IMR-90 (cell line): Measurements from ENCODE around the gene KAZALD1. TPM values are rescaled to one million over a fixed set of nuclear protein-coding genes. Genes with fewer than 3 reads are reported as not detected.

Experiments used
- ATAC-seq: fragments of 200-7000 bp; cut with Tn5 transposase; 2 replicates; pipeline ENCODE4 v1.9.1; 2020; ENCODE audit warnings: low read depth, mild to moderate bottlenecking, moderate library complexity
- BruUV-seq: library from RNA; stranded (reverse); fragments of 400-500 nt; replicated peaks from 2 replicates; lab custom pipeline; 2021; lab: Mats Ljungman, UMichigan
- CTCF ChIA-PET: fragments of 300-600 bp; formaldehyde crosslinking; extraction: SDS; loops from one replicate; lab custom pipeline; 2021; ENCODE audit warnings: antibody characterized with exemption; lab: Yijun Ruan, JAX
- POLR2A ChIA-PET: fragments of 300-600 bp; sonication (Branson Sonifier 250); formaldehyde crosslinking; loops from one replicate; lab custom pipeline; 2022; ENCODE audit warnings: antibody characterized with exemption; ENCODE audit not compliant: unreplicated experiment; lab: Charles Lee
- DNase-seq: peaks from one replicate; pipeline ENCODE4 v3.0.0; 2013
- H2AFZ ChIP-seq: replicated peaks from 2 replicates; pipeline ENCODE3; 2013; ENCODE audit warnings: low read length, mild to moderate bottlenecking; ENCODE audit not compliant: poor library complexity
- H2AK5ac ChIP-seq: 2 replicates; pipeline ENCODE4 v1.6.1; 2013; ENCODE audit warnings: low read depth, low read length, inconsistent platforms
- H2AK9ac ChIP-seq: replicated peaks from 2 replicates; pipeline ENCODE3; 2013; ENCODE audit warnings: mild to moderate bottlenecking, low read depth, low read length, moderate library complexity; ENCODE audit not compliant: poor library complexity
- H2BK120ac ChIP-seq: 2 replicates; pipeline ENCODE4 v1.6.1; 2013; ENCODE audit warnings: low read depth, low read length, inconsistent platforms
- H2BK15ac ChIP-seq: 3 replicates; pipeline ENCODE4 v1.6.1; 2013; ENCODE audit warnings: low read depth, low read length, inconsistent platforms
- H2BK20ac ChIP-seq: 2 replicates; pipeline ENCODE4 v1.6.1; 2013; ENCODE audit warnings: low read depth, mild to moderate bottlenecking, inconsistent platforms, low read length, moderate library complexity
- H2BK5ac ChIP-seq: 2 replicates; pipeline ENCODE4 v1.6.1; 2013; ENCODE audit warnings: mild to moderate bottlenecking, low read depth, low read length, inconsistent platforms; ENCODE audit not compliant: poor library complexity, severe bottlenecking
- H3K14ac ChIP-seq: replicated peaks from 2 replicates; pipeline ENCODE4 v1.6.1; 2013; ENCODE audit warnings: low read depth, low read length, inconsistent platforms
- H3K18ac ChIP-seq: 2 replicates; pipeline ENCODE4 v1.6.1; 2013; ENCODE audit warnings: low read depth, low read length, control low read depth
- H3K23ac ChIP-seq: 2 replicates; pipeline ENCODE4 v1.6.1; 2013; ENCODE audit warnings: low read depth, low read length, inconsistent platforms
- H3K27ac ChIP-seq: 2 replicates; pipeline ENCODE4 v1.5.1; 2013; ENCODE audit warnings: mild to moderate bottlenecking, control low read depth, low read length; ENCODE audit not compliant: insufficient read depth
- H3K27me3 ChIP-seq: 2 replicates; pipeline ENCODE4 v1.6.1; 2013; ENCODE audit warnings: low read length; ENCODE audit not compliant: control insufficient read depth, insufficient read depth
- H3K36me3 ChIP-seq: 2 replicates; pipeline ENCODE4 v1.6.1; 2013; ENCODE audit warnings: low read length, mixed read lengths; ENCODE audit not compliant: control insufficient read depth, insufficient read depth
- H3K4ac ChIP-seq: 2 replicates; pipeline ENCODE4 v1.6.1; 2013; ENCODE audit warnings: low read depth, low read length, inconsistent platforms
- H3K4me1 ChIP-seq: 2 replicates; pipeline ENCODE4 v1.6.1; 2013; ENCODE audit warnings: low read length, mixed read lengths; ENCODE audit not compliant: control insufficient read depth, insufficient read depth
- H3K4me2 ChIP-seq: 2 replicates; pipeline ENCODE4 v1.6.1; 2013; ENCODE audit warnings: low read depth, mild to moderate bottlenecking, control low read depth, low read length, moderate library complexity
- H3K4me3 ChIP-seq: 2 replicates; pipeline ENCODE4 v1.5.1; 2013; ENCODE audit warnings: low read depth, mild to moderate bottlenecking, control low read depth, low read length, moderate library complexity; ENCODE audit not compliant: insufficient read depth
- H3K56ac ChIP-seq: 2 replicates; pipeline ENCODE4 v1.6.1; 2013; ENCODE audit warnings: low read length, inconsistent platforms; ENCODE audit not compliant: insufficient read depth; ENCODE audit errors: extremely low read depth
- H3K79me1 ChIP-seq, 2 experiments: 2 replicates each; pipeline ENCODE4 v1.6.1; 2013; ENCODE audit warnings: low read length in 2 of 2, inconsistent platforms in 1 of 2, low read depth in 1 of 2
- H3K9ac ChIP-seq: 2 replicates; pipeline ENCODE4 v1.6.1; 2013; ENCODE audit warnings: low read depth, low read length, control low read depth
- H3K9me1 ChIP-seq: 2 replicates; pipeline ENCODE4 v1.6.1; 2013; ENCODE audit warnings: low read length, inconsistent platforms; ENCODE audit not compliant: insufficient read depth
- H3K9me3 ChIP-seq: 2 replicates; pipeline ENCODE4 v1.6.1; 2013; ENCODE audit warnings: low read length; ENCODE audit not compliant: control insufficient read depth, insufficient read depth
- H4K20me1 ChIP-seq: 2 replicates; pipeline ENCODE4 v1.6.1; 2013; ENCODE audit warnings: low read length, inconsistent platforms; ENCODE audit not compliant: insufficient read depth
- H4K5ac ChIP-seq: 2 replicates; pipeline ENCODE4 v1.6.1; 2013; ENCODE audit warnings: mild to moderate bottlenecking, low read depth, low read length, control low read depth
- H4K8ac ChIP-seq, 2 experiments: 2 replicates each; pipeline ENCODE4 v1.6.1; 2013; ENCODE audit warnings: low read depth in 2 of 2, low read length in 2 of 2, control low read depth in 1 of 2, inconsistent platforms in 1 of 2
- H4K91ac ChIP-seq: 2 replicates; pipeline ENCODE4 v1.6.1; 2013; ENCODE audit warnings: low read depth, low read length, inconsistent platforms; ENCODE audit not compliant: insufficient read depth
- BHLHE40 ChIP-seq: fragments of 150-350 bp; IDR thresholded peaks from 2 replicates; pipeline ENCODE4 v1.6.1; 2016; ENCODE audit warnings: mild to moderate bottlenecking, low read depth, low read length
- CHD1 ChIP-seq: IDR thresholded peaks from 2 replicates; pipeline ENCODE4 v1.6.1; 2012; ENCODE audit warnings: low read depth, low read length, improper control_type of control experiment
- FOS ChIP-seq: fragments of 150-350 bp; IDR thresholded peaks from 2 replicates; pipeline ENCODE4 v1.6.1; 2016; ENCODE audit warnings: low read depth, low read length
- MAFK ChIP-seq: IDR thresholded peaks from 2 replicates; pipeline ENCODE4 v1.6.1; 2012; ENCODE audit warnings: low read depth, low read length, improper control_type of control experiment
- MAZ ChIP-seq: IDR thresholded peaks from 2 replicates; pipeline ENCODE4 v1.6.1; 2012; ENCODE audit warnings: low read depth, mild to moderate bottlenecking, low read length, improper control_type of control experiment, moderate library complexity, borderline replicate concordance
- MXI1 ChIP-seq: IDR thresholded peaks from 2 replicates; pipeline ENCODE4 v1.6.1; 2012; ENCODE audit warnings: low read depth, mild to moderate bottlenecking, low read length, moderate library complexity, borderline replicate concordance
- RFX5 ChIP-seq: IDR thresholded peaks from 2 replicates; pipeline ENCODE4 v1.8.0; 2012; ENCODE audit warnings: low read depth, mild to moderate bottlenecking, low read length, moderate library complexity
- SMC3 ChIP-seq: fragments of 150-350 bp; IDR thresholded peaks from 2 replicates; pipeline ENCODE4 v1.6.1; 2016; ENCODE audit warnings: low read depth, mild to moderate bottlenecking, antibody characterized with exemption, low read length, moderate library complexity
- WGBS, 2 experiments: methylation state at CpG; one replicate each; pipeline versions ENCODE4 v1.1.5 to v1.1.7; 2013; ENCODE audit warnings: missing lambda C conversion rate in 2 of 2; ENCODE audit not compliant: insufficient read length in 1 of 2; ENCODE audit errors: extremely low coverage in 2 of 2; 5-methylcytosine and 5-hydroxymethylcytosine counted together
- dilution Hi-C: fragments of 300-500 bp; cut with HindIII; formaldehyde crosslinking; loops from one replicate; pipeline ENCODE4 v1.14.3; 2018; ENCODE audit warnings: low sequenced_read_pairs; ENCODE audit not compliant: unreplicated experiment
- in situ Hi-C: fragments of 300-500 bp; cut with MboI; formaldehyde crosslinking; loops from 3 replicates; pipeline ENCODE4 v1.14.3; 2019; ENCODE audit warnings: low sequenced_read_pairs, inconsistent platforms, mixed read lengths
- intact Hi-C: fragments of 100-400 bp; cut with micrococcal nuclease; formaldehyde crosslinking; loops from 2 replicates; pipeline ENCODE4 v1.10.0; 2022
- polyA plus RNA-seq, 3 experiments: library from polyadenylated mRNA; depleted of rRNA; stranded (reverse); fragments of >200 nt; gene quantifications; 2 replicates each; pipeline ENCODE4 v1.2.3, GENCODE V29; 2012; ENCODE audit warnings: low replicate concordance in 1 of 3
- total RNA-seq: library from RNA; depleted of rRNA; stranded (reverse); fragments of >200 nt; gene quantifications from 2 replicates; pipeline ENCODE4 v1.2.3, GENCODE V29; 2012
- TF ChIP-seq, protein P1 (sequence below): fragments of 150-350 bp; IDR thresholded peaks from 2 replicates; pipeline ENCODE4 v1.6.1; 2017; ENCODE audit warnings: mild to moderate bottlenecking, antibody characterized with exemption, low read length, low read depth
- TF ChIP-seq, protein P2 (sequence below): fragments of 150-350 bp; IDR thresholded peaks from 2 replicates; pipeline ENCODE4 v1.6.1; 2016; ENCODE audit warnings: low read depth, mild to moderate bottlenecking, low read length, moderate library complexity, borderline replicate concordance
- TF ChIP-seq, protein P3 (sequence below): conservative IDR thresholded peaks from 2 replicates; pipeline ENCODE4 v1.5.1; 2012; ENCODE audit warnings: mild to moderate bottlenecking, low read depth, low read length, improper control_type of control experiment

The KAZALD1 gene
- total and polyA plus RNA-seq, 2 of the 4 experiments (the other 2 are of a cell fraction) = 9.1 to 18.6 TPM

DNA sequence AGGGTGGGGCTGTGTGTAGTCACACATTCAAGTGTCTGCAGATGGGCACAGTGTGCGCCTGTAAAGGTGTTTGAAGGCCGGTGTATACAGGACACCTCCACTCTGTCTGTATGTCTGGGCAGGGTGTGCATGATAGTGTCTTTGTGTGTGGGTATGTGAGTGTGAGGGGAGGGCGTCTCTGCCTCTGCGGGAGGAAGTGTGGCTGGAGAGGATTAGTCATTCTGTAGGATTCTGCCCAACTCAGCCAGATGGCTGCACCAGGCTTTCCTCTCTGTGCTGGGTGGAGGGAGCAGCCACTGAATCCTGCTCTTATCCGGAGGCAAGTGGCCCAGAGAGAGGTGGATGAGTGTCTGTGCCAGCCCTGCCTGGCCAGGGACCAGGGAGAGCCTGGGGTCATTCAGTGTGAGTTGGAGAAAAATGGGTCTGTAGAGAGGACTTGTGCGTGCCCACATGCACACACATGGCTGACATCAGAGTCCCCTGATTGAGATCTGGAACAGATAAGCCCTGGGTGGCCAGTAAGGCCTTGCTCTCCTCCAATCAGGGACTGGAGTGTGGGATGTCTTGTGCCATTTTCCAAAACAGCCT, 29.1 kb upstream of the KAZALD1 start (continued):
- TF ChIP-seq MXI1 = peak; percentile 51
- TF ChIP-seq FOS = peak; percentile 65

DNA sequence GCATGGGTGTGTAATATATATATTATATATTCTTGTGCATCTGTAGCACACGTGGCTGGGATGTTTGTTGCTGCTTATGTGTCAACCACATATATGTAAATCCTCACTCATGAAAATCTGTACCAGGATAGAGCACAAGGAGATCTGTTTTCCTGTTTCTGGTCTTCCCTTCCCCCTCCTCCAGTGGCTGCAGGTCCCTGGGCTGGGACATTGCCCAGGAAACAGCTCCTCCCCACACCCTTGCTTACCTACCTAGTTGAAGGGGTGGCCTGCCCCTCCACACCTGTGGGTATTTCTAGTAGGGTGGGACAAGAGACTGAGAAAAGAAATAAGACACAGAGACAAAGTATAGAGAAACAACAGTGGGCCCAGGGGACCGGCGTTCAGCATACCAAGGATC, 28.5 kb upstream of the KAZALD1 start:
- H2BK5ac ChIP-seq = peak overlapping the region; percentile 26
- POLR2A ChIA-PET = no interaction called here
- peak overlapping the region; percentile 45; the same call in 1 of the 2 replicates for H2BK20ac ChIP-seq
- peak overlapping the region; percentile 73; the same call in 1 of the 2 replicates for H4K91ac ChIP-seq
- BruUV-seq = no TSS peak
- H3K18ac ChIP-seq = no peak overlapping the region
- H3K4me1 ChIP-seq = peaks cover 2% of the 10 kb centered on the region
- H4K8ac ChIP-seq = peak overlapping the region; percentile 10 to 35; a peak in 2 of 4 replicates
- H3K4me3 ChIP-seq = peak overlapping the region; percentile 60; the same call in 1 of the 2 replicates
- H3K27ac ChIP-seq = peak overlapping the region; percentile 56
- peaks cover 36% of the 10 kb centered on the region for H3K36me3 ChIP-seq
- dilution Hi-C loops = no loop called here
- intact Hi-C loops = loop anchor here (5.0 kb wide), 1 partner anchor 34 kb away; no protein-coding TSS in a partner anchor
- H3K4me2 ChIP-seq = peak overlapping the region; percentile 74
- WGBS, 2 experiments = no CpG with 5 or more reads among the region's 3 CpGs
- peaks cover 2% of the 10 kb centered on the region; the same call in 1 of the 2 replicates for H3K27me3 ChIP-seq
- peak overlapping the region; percentile 98 for H2AK9ac ChIP-seq
- H2BK120ac ChIP-seq = peak overlapping the region; percentile 39
- peaks cover 36% of the 10 kb centered on the region for H4K20me1 ChIP-seq
- no peak overlapping the region for H4K5ac ChIP-seq
- H3K79me1 ChIP-seq = peaks cover 19 to 66% of the 10 kb centered on the region in 2 experiments; a peak in 3 of 4 replicates
- peak overlapping the region; percentile 20; the same call in 1 of the 2 replicates for H3K9ac ChIP-seq
- H3K23ac ChIP-seq = peak overlapping the region; percentile 63
- peaks cover 2% of the 10 kb centered on the region; the same call in 1 of the 2 replicates for H3K9me1 ChIP-seq
- H3K14ac ChIP-seq = peak overlapping the region; percentile 92
- H3K9me3 ChIP-seq = no peaks in the 10 kb centered on the region
- no peak for DNase-seq
- H2AFZ ChIP-seq = no peak overlapping the region
- CTCF ChIA-PET = interaction anchor here (1.7 kb wide), 1 partner anchor 14 kb away, joined by 4 read pairs; no protein-coding TSS in a partner anchor
- peak overlapping the region; percentile 71 for H2AK5ac ChIP-seq
- peak overlapping the region; percentile 22; the same call in 1 of the 3 replicates for H2BK15ac ChIP-seq
- 0 out of 2 replicates have a peak overlapping the region, but pooled peaks have one; percentile 32 for H3K56ac ChIP-seq
- H3K4ac ChIP-seq = peak overlapping the region; percentile 88
- ATAC-seq = no peak
- TF ChIP-seq, protein P1, sequence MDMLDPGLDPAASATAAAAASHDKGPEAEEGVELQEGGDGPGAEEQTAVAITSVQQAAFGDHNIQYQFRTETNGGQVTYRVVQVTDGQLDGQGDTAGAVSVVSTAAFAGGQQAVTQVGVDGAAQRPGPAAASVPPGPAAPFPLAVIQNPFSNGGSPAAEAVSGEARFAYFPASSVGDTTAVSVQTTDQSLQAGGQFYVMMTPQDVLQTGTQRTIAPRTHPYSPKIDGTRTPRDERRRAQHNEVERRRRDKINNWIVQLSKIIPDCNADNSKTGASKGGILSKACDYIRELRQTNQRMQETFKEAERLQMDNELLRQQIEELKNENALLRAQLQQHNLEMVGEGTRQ = no peak
- TF ChIP-seq MXI1 (no peak), CHD1 (no peak), BHLHE40 (no peak), MAFK (no peak), RFX5 (no peak), SMC3 (no peak), MAZ (no peak)
- TF ChIP-seq, protein P2, sequence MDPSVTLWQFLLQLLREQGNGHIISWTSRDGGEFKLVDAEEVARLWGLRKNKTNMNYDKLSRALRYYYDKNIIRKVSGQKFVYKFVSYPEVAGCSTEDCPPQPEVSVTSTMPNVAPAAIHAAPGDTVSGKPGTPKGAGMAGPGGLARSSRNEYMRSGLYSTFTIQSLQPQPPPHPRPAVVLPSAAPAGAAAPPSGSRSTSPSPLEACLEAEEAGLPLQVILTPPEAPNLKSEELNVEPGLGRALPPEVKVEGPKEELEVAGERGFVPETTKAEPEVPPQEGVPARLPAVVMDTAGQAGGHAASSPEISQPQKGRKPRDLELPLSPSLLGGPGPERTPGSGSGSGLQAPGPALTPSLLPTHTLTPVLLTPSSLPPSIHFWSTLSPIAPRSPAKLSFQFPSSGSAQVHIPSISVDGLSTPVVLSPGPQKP = no peak
- TF ChIP-seq, protein P3, sequence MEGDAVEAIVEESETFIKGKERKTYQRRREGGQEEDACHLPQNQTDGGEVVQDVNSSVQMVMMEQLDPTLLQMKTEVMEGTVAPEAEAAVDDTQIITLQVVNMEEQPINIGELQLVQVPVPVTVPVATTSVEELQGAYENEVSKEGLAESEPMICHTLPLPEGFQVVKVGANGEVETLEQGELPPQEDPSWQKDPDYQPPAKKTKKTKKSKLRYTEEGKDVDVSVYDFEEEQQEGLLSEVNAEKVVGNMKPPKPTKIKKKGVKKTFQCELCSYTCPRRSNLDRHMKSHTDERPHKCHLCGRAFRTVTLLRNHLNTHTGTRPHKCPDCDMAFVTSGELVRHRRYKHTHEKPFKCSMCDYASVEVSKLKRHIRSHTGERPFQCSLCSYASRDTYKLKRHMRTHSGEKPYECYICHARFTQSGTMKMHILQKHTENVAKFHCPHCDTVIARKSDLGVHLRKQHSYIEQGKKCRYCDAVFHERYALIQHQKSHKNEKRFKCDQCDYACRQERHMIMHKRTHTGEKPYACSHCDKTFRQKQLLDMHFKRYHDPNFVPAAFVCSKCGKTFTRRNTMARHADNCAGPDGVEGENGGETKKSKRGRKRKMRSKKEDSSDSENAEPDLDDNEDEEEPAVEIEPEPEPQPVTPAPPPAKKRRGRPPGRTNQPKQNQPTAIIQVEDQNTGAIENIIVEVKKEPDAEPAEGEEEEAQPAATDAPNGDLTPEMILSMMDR = no peak
- in situ Hi-C loops = no loop called here
